ENCODE measurements around the gene SLC27A3.

DNA sequence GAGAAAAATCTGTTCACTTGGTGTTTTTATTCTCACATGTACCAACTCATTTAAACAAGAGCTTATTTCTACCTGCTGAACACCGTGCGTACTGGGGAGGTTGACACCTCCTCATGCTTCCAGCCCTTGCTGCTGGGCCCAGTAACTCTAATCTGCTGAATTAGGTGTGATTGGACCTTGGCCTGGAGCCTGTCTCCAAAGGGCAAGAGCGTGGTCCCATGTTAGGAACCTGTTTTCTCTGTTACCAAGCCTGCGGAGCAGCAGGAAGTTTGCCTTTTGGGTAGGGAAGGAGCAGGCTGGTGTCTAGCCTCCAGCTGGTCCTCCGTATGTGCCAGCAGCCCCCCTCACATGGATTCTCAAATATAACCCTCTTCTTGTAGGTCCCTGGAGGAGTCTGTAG lies 10.9 kb upstream of the SLC27A3 start:
- TF ChIP-seq CTCF (IDR thresholded peaks at IDR 0.05; ENCODE audit: insufficient read depth, low read length, poor library complexity, severe bottlenecking) (no peak), EZH2phosphoT487 (conservative IDR thresholded peaks at IDR 0.05; ENCODE audit: low read length) (no peak)

All from SU-DHL-6 (cell line).